Dendritic cell treated with granulocyte-macrophage colony-stimulating factor and Interleukin-4, amounts not matched to agents 40 ng/mL and 50 ng/mL, for 4 days (primary cell): Measurements from ENCODE around the gene GAS2.

Experiments
- H3K27ac Mint-ChIP-seq: one replicate; pipeline ENCODE4 v1.8.0; 2022; ENCODE audit warnings: mild to moderate bottlenecking, mixed read lengths
- H3K27me3 Mint-ChIP-seq: one replicate; pipeline ENCODE4 v1.8.0; 2022; ENCODE audit warnings: mild to moderate bottlenecking, mixed read lengths
- H3K36me3 Mint-ChIP-seq: one replicate; pipeline ENCODE4 v1.8.0; 2022; ENCODE audit warnings: low read depth, mixed read lengths
- H3K4me1 Mint-ChIP-seq: one replicate; pipeline ENCODE4 v1.8.0; 2022; ENCODE audit warnings: low read depth, mixed read lengths
- H3K4me3 Mint-ChIP-seq: one replicate; pipeline ENCODE4 v1.8.0; 2022; ENCODE audit warnings: mild to moderate bottlenecking, moderate library complexity, mixed read lengths
- H3K9me3 Mint-ChIP-seq: one replicate; pipeline ENCODE4 v1.8.0; 2022; ENCODE audit warnings: mixed read lengths
- intact Hi-C: fragments of 100-400 bp; cut with micrococcal nuclease; formaldehyde crosslinking; loops from one replicate; pipeline ENCODE4 v1.15.0; 2022

The GAS2 gene

GRCh38 chr11:22860241-22860640 lies 193.8 kb downstream of the GAS2 start, which contains the start of gene CCDC179:
TSS of gene CCDC179 (minus strand) at chr11:22860474. CDS start at chr11:22860421, 53 bp downstream.
- H3K9me3 Mint-ChIP-seq: no peaks in the 10 kb centered on the region
- H3K36me3 Mint-ChIP-seq: no peaks in the 10 kb centered on the region
- H3K4me3 Mint-ChIP-seq: no peak within 1 kb of the TSS
- H3K27ac Mint-ChIP-seq: no peak within 1 kb of the TSS
- intact Hi-C loops: no loop called here
- no peaks in the 10 kb centered on the region for H3K4me1 Mint-ChIP-seq
- no peaks in the 10 kb centered on the region for H3K27me3 Mint-ChIP-seq
